ENCODE measurements around the gene GRID2. TPM values are rescaled to one million over a fixed set of nuclear protein-coding genes. Genes with fewer than 3 reads are reported as not detected.

Gene GRID2
- total and polyA plus RNA-seq, 10 of the 15 experiments (the other 5 are each of a cell fraction or from before 2014, with no cell fraction given) = not detected

DNA sequence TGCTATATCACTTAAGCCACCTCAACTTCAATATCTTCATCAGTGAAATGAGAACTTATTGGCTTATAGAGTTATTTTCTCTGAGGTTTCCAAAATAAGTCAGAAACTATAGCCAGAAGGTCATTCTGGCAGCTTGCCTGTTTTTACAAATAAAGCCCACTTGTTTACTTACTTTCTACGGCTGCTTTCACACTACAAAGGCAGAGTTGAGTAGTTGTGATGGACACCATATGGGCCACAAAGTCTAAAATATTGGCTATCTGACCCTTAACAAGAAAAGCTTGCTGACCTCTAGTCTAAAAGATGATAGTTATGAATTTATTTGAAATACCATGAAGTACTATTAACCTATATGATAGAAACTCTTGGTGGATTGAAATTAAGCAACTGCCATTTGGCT lies 1457.5 kb downstream of the GRID2 start:
- H3K9me3 ChIP-seq (replicated peaks; ENCODE audit: control insufficient read depth, insufficient read depth, low read length) = no peaks in the 10 kb centered on the region
- intact Hi-C loops (cut with micrococcal nuclease; ENCODE audit: unreplicated experiment) (loop anchor here (10.0 kb wide), 2 partner anchors 196 to 596 kb away; no protein-coding TSS in a partner anchor), in situ Hi-C loops (cut with MboI) (loop anchor here (10.0 kb wide), 1 partner anchor 56 kb away; no protein-coding TSS in a partner anchor)
- DNase-seq (ENCODE audit: low read depth, low spot score) (no peak), ATAC-seq (no peak), FAIRE-seq (no peak)
- H3K36me3 ChIP-seq (ENCODE audit: control insufficient read depth in 2 of 2, insufficient read depth in 2 of 2, low read length in 1 of 2) = no peaks in the 10 kb centered on the region
- ChIA-PET POLR2A (interaction anchor here (0.9 to 1.0 kb wide), 2 partner anchors 10 to 50 kb away, joined by 3 to 5 read pairs; no protein-coding TSS in a partner anchor), RAD21 (ENCODE audit: unreplicated experiment) (interaction anchor here (1.2 to 2.9 kb wide), 6 partner anchors 9 to 603 kb away, joined by 3 to 17 read pairs (median 6); no protein-coding TSS in a partner anchor), CTCF (interaction anchor here (0.6 to 5.6 kb wide), 7 partner anchors 10 to 603 kb away, joined by 3 to 82 read pairs (median 5); no protein-coding TSS in a partner anchor), SMC1A (ENCODE audit: uncharacterized antibody, unreplicated experiment) (interaction anchor here (0.8 to 4.8 kb wide), 9 partner anchors 10 to 48 kb away, joined by 3 to 100 read pairs (median 3); no protein-coding TSS in a partner anchor)
- H3K4me2 ChIP-seq (ENCODE audit: control insufficient read depth, insufficient read depth) = no peak overlapping the region
- H3K9ac ChIP-seq (ENCODE audit: control insufficient read depth, insufficient read depth, low read length) = no peak overlapping the region
- H4K20me1 ChIP-seq (ENCODE audit: control insufficient read depth, insufficient read depth) = no peaks in the 10 kb centered on the region
- no peak overlapping the region for H2AFZ ChIP-seq (ENCODE audit: control insufficient read depth, low read depth, low read length)
- 90% methylated on average over 1 of the region's 1 CpG for WGBS (ENCODE audit: insufficient coverage, insufficient replicate concordance, low lambda C conversion rate, missing lambda C conversion rate)
- BruUV-seq (replicated peaks) = no TSS peak
- no peaks in the 10 kb centered on the region for H3K27me3 ChIP-seq (replicated peaks in 1 of 2; ENCODE audit: control insufficient read depth in 2 of 2, insufficient read depth in 2 of 2, low read length in 1 of 2)
- no peak overlapping the region for H3K27ac ChIP-seq (ENCODE audit: control insufficient read depth, insufficient read depth)
- H3K4me1 ChIP-seq (ENCODE audit: control insufficient read depth, insufficient read depth, low read length) = no peaks in the 10 kb centered on the region
- TF ChIP-seq WRNIP1 (IDR thresholded peaks at IDR 0.05; ENCODE audit: borderline replicate concordance, low read depth, low read length) (no peak), PAX8 (IDR thresholded peaks at IDR 0.05) (no peak), MYB (IDR thresholded peaks at IDR 0.05; ENCODE audit: borderline replicate concordance, low read depth, low read length) (no peak)
- TF ChIP-seq, protein P1, sequence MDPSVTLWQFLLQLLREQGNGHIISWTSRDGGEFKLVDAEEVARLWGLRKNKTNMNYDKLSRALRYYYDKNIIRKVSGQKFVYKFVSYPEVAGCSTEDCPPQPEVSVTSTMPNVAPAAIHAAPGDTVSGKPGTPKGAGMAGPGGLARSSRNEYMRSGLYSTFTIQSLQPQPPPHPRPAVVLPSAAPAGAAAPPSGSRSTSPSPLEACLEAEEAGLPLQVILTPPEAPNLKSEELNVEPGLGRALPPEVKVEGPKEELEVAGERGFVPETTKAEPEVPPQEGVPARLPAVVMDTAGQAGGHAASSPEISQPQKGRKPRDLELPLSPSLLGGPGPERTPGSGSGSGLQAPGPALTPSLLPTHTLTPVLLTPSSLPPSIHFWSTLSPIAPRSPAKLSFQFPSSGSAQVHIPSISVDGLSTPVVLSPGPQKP (IDR thresholded peaks at IDR 0.05; ENCODE audit: low read depth, low read length) = no peak
- H3K79me2 ChIP-seq (ENCODE audit: control insufficient read depth, insufficient read depth, low read length) = no peaks in the 10 kb centered on the region
- no peak overlapping the region for H3K4me3 ChIP-seq

Measured in GM12878 (cell line).